ENCODE data around the gene C1orf210. TPM values are rescaled to one million over a fixed set of nuclear protein-coding genes. Genes with fewer than 3 reads are reported as not detected.

The C1orf210 gene
- total RNA-seq, 1 experiment from 2014 or later = 12.8 TPM

GRCh38 chr1:43284546-43285110, 753 bp downstream of the C1orf210 start:
- Mint-ChIP-seq H3K9me3 (no peaks in the 10 kb centered on the region), H3K36me3 (peaks cover 16% of the 10 kb centered on the region), H3K4me3 (peak overlapping the region; percentile 79), H3K4me1 (peaks cover 36% of the 10 kb centered on the region), H3K27ac (peak overlapping the region; percentile 94), H3K27me3 (ENCODE audit: low read depth) (no peaks in the 10 kb centered on the region)
- no peak for ATAC-seq
- CTCF ChIA-PET = interaction anchor here (0.8 to 3.3 kb wide), 14 partner anchors 10 to 646 kb away, joined by 3 to 37 read pairs (median 7); partner anchors contain the start of genes CDC20, KDM4A, TIE1 and TMEM125
- no peak for TF ChIP-seq HMGA2 (CRISPR knock-in tag; IDR thresholded peaks at IDR 0.05)
- TF ChIP-seq ARID4B (CRISPR knock-in tag; IDR thresholded peaks at IDR 0.05; ENCODE audit: borderline replicate concordance) = no peak
- TF ChIP-seq ZMAT4 (CRISPR knock-in tag; IDR thresholded peaks at IDR 0.05) = no peak
- no peak for TF ChIP-seq STAT6 (CRISPR knock-in tag; conservative IDR thresholded peaks at IDR 0.05; ENCODE audit: low read depth)
- no peak for TF ChIP-seq SMAD3 (CRISPR knock-in tag; IDR thresholded peaks at IDR 0.05; ENCODE audit: borderline replicate concordance)
- TF ChIP-seq ATF1 (CRISPR knock-in tag; IDR thresholded peaks at IDR 0.05) = no peak
- no peak for TF ChIP-seq MYBL2 (CRISPR knock-in tag; IDR thresholded peaks at IDR 0.05)
- no peak for TF ChIP-seq SP1 (CRISPR knock-in tag; conservative IDR thresholded peaks at IDR 0.05)
- no peak for TF ChIP-seq SOX15 (CRISPR knock-in tag; IDR thresholded peaks at IDR 0.05)
- TF ChIP-seq NR1H2 (CRISPR knock-in tag; IDR thresholded peaks at IDR 0.05) = no peak
- TF ChIP-seq KAT7 (CRISPR knock-in tag; IDR thresholded peaks at IDR 0.05; ENCODE audit: borderline replicate concordance) = no peak
- TF ChIP-seq HMGXB4 (CRISPR knock-in tag; IDR thresholded peaks at IDR 0.05) = no peak
- no peak for TF ChIP-seq GTF2I (CRISPR knock-in tag; conservative IDR thresholded peaks at IDR 0.05)
- no peak for TF ChIP-seq GRHL2 (CRISPR knock-in tag; IDR thresholded peaks at IDR 0.05; ENCODE audit: insufficient replicate concordance, severe bottlenecking)
- TF ChIP-seq TCF7 (CRISPR knock-in tag; IDR thresholded peaks at IDR 0.05; ENCODE audit: low read depth) = no peak
- TF ChIP-seq FOXJ3 (CRISPR knock-in tag; IDR thresholded peaks at IDR 0.05; ENCODE audit: borderline replicate concordance) = no peak
- DNase-seq (ENCODE audit: low spot score) = no peak
- POLR2A ChIA-PET = interaction anchor here (0.7 to 2.6 kb wide), 4 partner anchors 8 to 74 kb away, joined by 3 to 16 read pairs (median 8); partner anchors contain the start of genes CDC20 and TMEM125
